ENCODE results near the gene DLD.
A peak's percentile ranks its signal among the peaks of the same experiment; 100 is the strongest.
"Not testable (repeated sequence)": the region's sequence is repeated elsewhere in the genome, so short reads cannot be mapped to it uniquely, and the experiment has no call there.

The DLD gene

GRCh38 chr7:107874605-107875446 lies 16.2 kb upstream of the DLD start:
- peak; percentile 31 for DNase-seq

GRCh38 chr7:107876916-107877315 lies 14.1 kb upstream of the DLD start:
- no peak for DNase-seq

GRCh38 chr7:107877731-107878382 lies 13.1 kb upstream of the DLD start:
- no peak for DNase-seq

- DNase-seq: no peak
Observed at GRCh38 chr7:107878636-107879035, 12.3 kb upstream of the DLD start.

- DNase-seq: peak; percentile 23
Observed at GRCh38 chr7:107879400-107880035, 11.5 kb upstream of the DLD start.

- no peak for DNase-seq
Observed at GRCh38 chr7:107882766-107883165, 8.2 kb upstream of the DLD start.

- DNase-seq: no peak
Observed at GRCh38 chr7:107884066-107884818, 6.7 kb upstream of the DLD start.

GRCh38 chr7:107887827-107888226 lies 3.2 kb upstream of the DLD start:
- not testable (repeated sequence) for DNase-seq

GRCh38 chr7:107889992-107890391 lies 991 bp upstream of the DLD start:
- no peak for DNase-seq

- DNase-seq: no peak
Observed at GRCh38 chr7:107890493-107890961, 456 bp upstream of the DLD start.

GRCh38 chr7:107891636-107892366 lies 818 bp downstream of the DLD start:
- DNase-seq: peak; percentile 54

- not testable (repeated sequence) for DNase-seq
Observed at GRCh38 chr7:107892367-107892741, 1.4 kb downstream of the DLD start.

- no peak for DNase-seq
Observed at GRCh38 chr7:107898997-107899594, 8.1 kb downstream of the DLD start.

GRCh38 chr7:107900496-107901015 lies 9.6 kb downstream of the DLD start:
- no peak for DNase-seq

- no peak for DNase-seq
Observed at GRCh38 chr7:107902381-107902780, 11.4 kb downstream of the DLD start.

GRCh38 chr7:107907790-107908189 lies 16.8 kb downstream of the DLD start:
- DNase-seq: no peak

GRCh38 chr7:107909445-107909844 lies 18.5 kb downstream of the DLD start:
- DNase-seq: no peak

GRCh38 chr7:107911981-107912380 lies 21.0 kb downstream of the DLD start:
- no peak for DNase-seq

GRCh38 chr7:107913851-107914250 lies 22.9 kb downstream of the DLD start:
- no peak for DNase-seq

- no peak for DNase-seq
Observed at GRCh38 chr7:107914831-107915230, 23.8 kb downstream of the DLD start.

- DNase-seq: no peak
Observed at GRCh38 chr7:107915541-107915940, 24.6 kb downstream of the DLD start.

Data from GF-D8 (cell line).